H1 (cell line): ENCODE results near the gene LRRK1. TPM values are rescaled to one million over a fixed set of nuclear protein-coding genes. Genes with fewer than 3 reads are reported as not detected.

Source experiments
- CTCF ChIA-PET: fragments of 300-600 bp; sonication (Branson Sonifier 250); formaldehyde crosslinking; loops from one replicate; lab custom pipeline; 2021; ENCODE audit not compliant: partially characterized antibody; lab: Charles Lee
- POLR2A ChIA-PET: fragments of 300-600 bp; sonication (Branson Sonifier 250); formaldehyde crosslinking; loops from one replicate; lab custom pipeline; 2021; ENCODE audit warnings: inconsistent platforms; ENCODE audit not compliant: partially characterized antibody; lab: Charles Lee
- DNase-seq, 2 experiments: peaks; one replicate each; pipeline versions ENCODE4 v3.0.0 to v3.0.0-alpha.2; 2010 to 2022; ENCODE audit warnings: low spot score in 2 of 2, low read depth in 1 of 2, mixed read lengths in 1 of 2
- FAIRE-seq: peaks from 2 replicates; lab custom pipeline; 2011; peaks lifted over from hg19 to GRCh38; lab: Jason Lieb, UNC
- H2AFZ ChIP-seq: 2 replicates; pipeline ENCODE4 v1.8.1; 2012; ENCODE audit warnings: low read length, inconsistent platforms
- H2AK5ac ChIP-seq: 2 replicates; pipeline ENCODE4 v1.6.1; 2013; ENCODE audit warnings: low read depth, low read length
- H2BK120ac ChIP-seq: replicated peaks from 2 replicates; pipeline ENCODE3; 2013; ENCODE audit warnings: low read depth, low read length, inconsistent platforms
- H2BK12ac ChIP-seq: 2 replicates; pipeline ENCODE4 v1.6.1; 2013; ENCODE audit warnings: low read depth, low read length
- H2BK15ac ChIP-seq: 2 replicates; pipeline ENCODE4 v1.6.1; 2013; ENCODE audit warnings: low read length
- H2BK20ac ChIP-seq: 2 replicates; pipeline ENCODE4 v1.6.1; 2013; ENCODE audit warnings: low read length
- H2BK5ac ChIP-seq: 2 replicates; pipeline ENCODE4 v1.6.1; 2013; ENCODE audit warnings: low read depth, low read length
- H3K14ac ChIP-seq: 2 replicates; pipeline ENCODE4 v1.6.1; 2013; ENCODE audit warnings: inconsistent platforms; ENCODE audit not compliant: insufficient read length
- H3K18ac ChIP-seq: 2 replicates; pipeline ENCODE4 v1.6.1; 2013; ENCODE audit warnings: low read length; ENCODE audit errors: extremely low read depth
- H3K23ac ChIP-seq: 2 replicates; pipeline ENCODE4 v1.6.1; 2013; ENCODE audit warnings: inconsistent platforms; ENCODE audit not compliant: insufficient read length
- H3K23me2 ChIP-seq: 2 replicates; pipeline ENCODE4 v1.6.1; 2013; ENCODE audit warnings: low read depth, low read length
- H3K27ac ChIP-seq: 2 replicates; pipeline ENCODE4 v1.6.1; 2011; ENCODE audit warnings: low read depth, low read length, inconsistent platforms
- H3K27me3 ChIP-seq, 4 experiments: replicated peaks in 1 of 4; 1 replicate in 1 of 4; 2 replicates in 3 of 4; pipeline versions ENCODE4 v1.6.1 to v1.8.1; 2011 to 2013; ENCODE audit warnings: low read length in 3 of 4, mild to moderate bottlenecking in 3 of 4, inconsistent platforms in 2 of 4, mixed read lengths in 2 of 4, moderate library complexity in 1 of 4; ENCODE audit not compliant: control insufficient read depth in 3 of 4, insufficient read depth in 3 of 4; ENCODE audit errors: extremely low read depth in 1 of 4
- H3K36me3 ChIP-seq, 4 experiments: 2 replicates each; pipeline versions ENCODE4 v1.6.1 to v1.8.1; 2011 to 2013; ENCODE audit warnings: mild to moderate bottlenecking in 4 of 4, low read length in 3 of 4, moderate library complexity in 2 of 4, control low read depth in 1 of 4, inconsistent platforms in 1 of 4; ENCODE audit not compliant: insufficient read depth in 4 of 4, control insufficient read depth in 2 of 4
- H3K4ac ChIP-seq: replicated peaks from 2 replicates; pipeline ENCODE3; 2013; ENCODE audit warnings: low read length, low read depth, mixed read lengths, inconsistent platforms; ENCODE audit not compliant: insufficient read length
- H3K4me1 ChIP-seq, 4 experiments: replicated peaks in 1 of 4; 1 replicate in 1 of 4; 2 replicates in 3 of 4; pipeline versions ENCODE4 v1.6.1 to v1.8.1; 2011 to 2013; ENCODE audit warnings: low read length in 3 of 4, inconsistent platforms in 2 of 4, mixed read lengths in 1 of 4; ENCODE audit not compliant: insufficient read depth in 4 of 4, control insufficient read depth in 3 of 4
- H3K4me2 ChIP-seq, 2 experiments: 2 replicates each; pipeline versions ENCODE4 v1.6.1 to v1.8.1; 2011 to 2013; ENCODE audit warnings: low read depth in 2 of 2, low read length in 2 of 2, control low read depth in 1 of 2, inconsistent platforms in 1 of 2, mild to moderate bottlenecking in 1 of 2; ENCODE audit not compliant: insufficient read depth in 1 of 2
- H3K4me3 ChIP-seq, 4 experiments: fragments of 200-600, 300-600 bp in 1 of 4; sonication (generic), shearing (Covaris generic), sonication (Bioruptor Twin) in 1 of 4; 2 replicates each; pipeline versions ENCODE4 v1.5.1 to v1.8.1; 2011 to 2016; ENCODE audit warnings: low read length in 4 of 4, low read depth in 3 of 4, control low read depth in 2 of 4, inconsistent platforms in 2 of 4, mild to moderate bottlenecking in 2 of 4, mixed read lengths in 1 of 4, moderate library complexity in 1 of 4; ENCODE audit not compliant: insufficient read depth in 2 of 4; ENCODE audit errors: extremely low read depth in 1 of 4
- H3K56ac ChIP-seq: replicated peaks from 2 replicates; pipeline ENCODE3; 2013; ENCODE audit warnings: low read depth, mild to moderate bottlenecking, mixed read lengths, low read length, inconsistent platforms; ENCODE audit not compliant: insufficient read length
- H3K79me1 ChIP-seq: 2 replicates; pipeline ENCODE4 v1.6.1; 2013; ENCODE audit warnings: low read depth, low read length, control low read depth
- H3K79me2 ChIP-seq, 2 experiments: 2 replicates each; pipeline versions ENCODE4 v1.6.1 to v1.8.1; 2012 to 2013; ENCODE audit warnings: low read length in 2 of 2, mild to moderate bottlenecking in 2 of 2, inconsistent platforms in 1 of 2; ENCODE audit not compliant: insufficient read depth in 2 of 2, control insufficient read depth in 1 of 2
- H3K9ac ChIP-seq, 4 experiments: replicated peaks in 1 of 4; 1 replicate in 1 of 4; 2 replicates in 3 of 4; pipeline versions ENCODE4 v1.6.1 to v1.8.1; 2011 to 2013; ENCODE audit warnings: low read depth in 3 of 4, low read length in 3 of 4, control low read depth in 2 of 4, mild to moderate bottlenecking in 2 of 4, moderate library complexity in 2 of 4, inconsistent platforms in 1 of 4; ENCODE audit errors: extremely low read depth in 1 of 4
- H3K9me3 ChIP-seq, 2 experiments: 2 replicates each; pipeline versions ENCODE4 v1.6.1 to v1.8.1; 2012 to 2013; ENCODE audit warnings: mild to moderate bottlenecking in 2 of 2, moderate library complexity in 2 of 2, control low read depth in 1 of 2, inconsistent platforms in 1 of 2, low read depth in 1 of 2, low read length in 1 of 2, mixed read lengths in 1 of 2; ENCODE audit not compliant: insufficient read depth in 2 of 2
- H4K20me1 ChIP-seq, 2 experiments: replicated peaks in 1 of 2; 2 replicates each; pipeline versions ENCODE3 to v1.8.1; 2011 to 2013; ENCODE audit warnings: inconsistent platforms in 2 of 2, low read length in 2 of 2, mild to moderate bottlenecking in 1 of 2; ENCODE audit not compliant: insufficient read depth in 2 of 2, control insufficient read depth in 1 of 2
- H4K5ac ChIP-seq: 2 replicates; pipeline ENCODE4 v1.6.1; 2013; ENCODE audit warnings: low read length, low read depth, mixed read lengths, inconsistent platforms; ENCODE audit not compliant: insufficient read length
- H4K8ac ChIP-seq: 2 replicates; pipeline ENCODE4 v1.8.0; 2013; ENCODE audit warnings: mild to moderate bottlenecking, moderate library complexity, low read length, inconsistent platforms; ENCODE audit not compliant: insufficient read depth; ENCODE audit errors: extremely low read depth
- H4K91ac ChIP-seq: replicated peaks from 2 replicates; pipeline ENCODE3; 2013; ENCODE audit warnings: low read length, mixed read lengths, inconsistent platforms; ENCODE audit not compliant: insufficient read length
- BRCA1 ChIP-seq: IDR thresholded peaks from 2 replicates; pipeline ENCODE4 v1.6.1; 2012; ENCODE audit warnings: low read depth, low read length, improper control_type of control experiment
- CTCF ChIP-seq, 3 experiments: IDR thresholded peaks; 1 replicate in 2 of 3; 2 replicates in 1 of 3; pipeline versions ENCODE4 v1.5.1 to v1.6.1; 2011; ENCODE audit warnings: low read length in 3 of 3, mild to moderate bottlenecking in 3 of 3, inconsistent platforms in 2 of 3, low read depth in 1 of 3, moderate library complexity in 1 of 3; ENCODE audit not compliant: insufficient read depth in 1 of 3; ENCODE audit errors: control extremely low read depth in 1 of 3
- EP300 ChIP-seq, 2 experiments: IDR thresholded peaks; 1 replicate in 1 of 2; 2 replicates in 1 of 2; pipeline ENCODE4 v1.6.1; 2011 to 2012; ENCODE audit warnings: low read depth in 2 of 2, low read length in 2 of 2, mild to moderate bottlenecking in 2 of 2, borderline replicate concordance in 1 of 2, inconsistent platforms in 1 of 2, moderate library complexity in 1 of 2
- EZH2 ChIP-seq: fragments of 200-600 bp; sonication (generic); IDR thresholded peaks from 2 replicates; pipeline ENCODE4 v1.7.1; 2012; ENCODE audit warnings: low read depth, mild to moderate bottlenecking, moderate library complexity, low read length, inconsistent platforms; ENCODE audit not compliant: severe bottlenecking
- KDM4A ChIP-seq: IDR thresholded peaks from one replicate; pipeline ENCODE4 v1.7.1; 2012; ENCODE audit warnings: low read depth, mild to moderate bottlenecking, moderate library complexity, low read length, inconsistent platforms; ENCODE audit not compliant: severe bottlenecking
- POU5F1 ChIP-seq: IDR thresholded peaks from 2 replicates; pipeline ENCODE4 v1.6.1; 2011; ENCODE audit warnings: low read depth, mild to moderate bottlenecking, low read length, moderate library complexity
- RNF2 ChIP-seq: fragments of 200-900, 300-1000 bp; sonication (generic); IDR thresholded peaks from 2 replicates; pipeline ENCODE4 v1.7.1; 2016; ENCODE audit warnings: borderline replicate concordance, low read depth, mild to moderate bottlenecking, antibody characterized with exemption, low read length; ENCODE audit not compliant: poor library complexity, severe bottlenecking; ENCODE audit errors: missing control alignments
- SIRT6 ChIP-seq: IDR thresholded peaks from one replicate; pipeline ENCODE4 v1.7.1; 2012; ENCODE audit warnings: low read length, inconsistent platforms
- SP4 ChIP-seq: IDR thresholded peaks from 2 replicates; pipeline ENCODE4 v1.6.1; 2012; ENCODE audit warnings: low read length, inconsistent platforms
- TAF7 ChIP-seq: optimal IDR thresholded peaks from 2 replicates; pipeline ENCODE3; 2011; ENCODE audit warnings: low read depth, mild to moderate bottlenecking, inconsistent platforms, low read length, moderate library complexity, borderline replicate concordance
- TBP ChIP-seq: IDR thresholded peaks from 2 replicates; pipeline ENCODE4 v1.6.1; 2011; ENCODE audit warnings: low read depth, low read length, improper control_type of control experiment
- WGBS, 2 experiments: shearing (Covaris generic) in 1 of 2; methylation state at CpG; one replicate each; pipeline versions ENCODE4 v1.1.6 to v1.1.7; 2013 to 2015; ENCODE audit warnings: low lambda C conversion rate in 2 of 2, mixed read lengths in 2 of 2, inconsistent platforms in 1 of 2, low coverage in 1 of 2, missing lambda C conversion rate in 1 of 2; ENCODE audit not compliant: insufficient replicate concordance in 2 of 2, insufficient coverage in 1 of 2, insufficient read length in 1 of 2; ENCODE audit errors: extremely low coverage in 1 of 2, missing lambda C conversion rate in 1 of 2; 5-methylcytosine and 5-hydroxymethylcytosine counted together
- polyA plus RNA-seq, 7 experiments: library from polyadenylated mRNA; depleted of rRNA in 3 of 7; stranded (reverse) in 5 of 7; unstranded in 2 of 7; fragments of >200 nt in 5 of 7; fragments of 200-250 nt in 2 of 7; gene quantifications; 1 replicate in 5 of 7; 2 replicates in 1 of 7; 4 replicates in 1 of 7; pipeline versions ENCODE4 v1.2.1 to v1.2.3, GENCODE V29; 2011 to 2013; ENCODE audit warnings: missing spikeins in 2 of 7, mixed read lengths in 2 of 7
- total RNA-seq: library from RNA; stranded (reverse); fragmentation: NEBNext Ultra II Directional; extraction: Animal tissue kit (Norgen Biotek cat#: 25700); gene quantifications from 2 replicates; pipeline ENCODE4 v1.2.1, GENCODE V29; 2021

Gene LRRK1
- total and polyA plus RNA-seq, 2 of the 8 experiments (the other 6 are each of a cell fraction or from before 2014, with no cell fraction given), result 1.2 to 3.6 TPM

GRCh38 chr15:100998630-100999029 lies 79.5 kb downstream of the LRRK1 start:
- Histone ChIP-seq H2AFZ (no peak overlapping the region), H4K5ac (no peak overlapping the region), H2BK15ac (no peak overlapping the region), H3K4ac (no peak overlapping the region), H4K8ac (no peak overlapping the region), H3K9me3 (no peaks in the 10 kb centered on the region), H4K20me1 (no peaks in the 10 kb centered on the region), H3K27ac (no peak overlapping the region), H3K4me1 (peaks cover 0 to 7% (median 1%) of the 10 kb centered on the region in 4 experiments; a peak in 4 of 7 replicates), H2AK5ac (no peak overlapping the region), H4K91ac (no peak overlapping the region), H2BK120ac (no peak overlapping the region), H3K14ac (no peak overlapping the region), H3K56ac (peak overlapping the region; percentile 89), H3K79me2 (no peaks in the 10 kb centered on the region), H3K27me3 (no peaks in the 10 kb centered on the region; a peak in 1 of 7 replicates), H3K18ac (no peak overlapping the region), H3K36me3 (no peaks in the 10 kb centered on the region), H3K23me2 (peaks cover 4% of the 10 kb centered on the region; the same call in 1 of the 2 replicates), H3K4me2 (no peak overlapping the region), H3K79me1 (no peaks in the 10 kb centered on the region), H3K4me3 (no peak overlapping the region), H3K9ac (no peak overlapping the region), H2BK5ac (no peak overlapping the region), H2BK12ac (no peak overlapping the region), H3K23ac (no peak overlapping the region), H2BK20ac (no peak overlapping the region)
- 100% methylated on average over 1 of the region's 1 CpG; no CpG with 5 or more reads in 1 of the 2 experiments for WGBS, 2 experiments
- no peak for FAIRE-seq
- POLR2A ChIA-PET, result interaction anchor here (0.6 kb wide), 1 partner anchor 13 kb away, joined by 3 read pairs; no protein-coding TSS in a partner anchor
- CTCF ChIA-PET, result interaction anchor here (0.8 to 22.3 kb wide), 7 partner anchors 9 to 261 kb away, joined by 3 to 405 read pairs (median 4); partner anchors contain the start of gene LRRK1
- no peak for DNase-seq
- TF ChIP-seq SIRT6, result no peak
- no peak for TF ChIP-seq TBP
- TF ChIP-seq EZH2, result no peak
- no peak for TF ChIP-seq POU5F1
- TF ChIP-seq BRCA1, result no peak
- TF ChIP-seq RNF2, result no peak
- no peak for TF ChIP-seq KDM4A
- no peak for TF ChIP-seq EP300 (IDR thresholded peaks at IDR 0.05; ENCODE audit: borderline replicate concordance in 1 of 2, low read depth in 2 of 2, low read length in 2 of 2)
- TF ChIP-seq SP4, result no peak
- no peak for TF ChIP-seq CTCF (IDR thresholded peaks at IDR 0.05; ENCODE audit: control extremely low read depth in 1 of 3, insufficient read depth in 1 of 3, low read depth in 1 of 3, low read length in 3 of 3)
- TF ChIP-seq TAF7, result no peak
